H1 (cell line): Measurements from ENCODE around the gene ALDH1B1. TPM values are rescaled to one million over a fixed set of nuclear protein-coding genes. Genes with fewer than 3 reads are reported as not detected.

Source experiments
- CTCF ChIA-PET: fragments of 300-600 bp; sonication (Branson Sonifier 250); formaldehyde crosslinking; loops from one replicate; lab custom pipeline; 2021; ENCODE audit not compliant: partially characterized antibody; lab: Charles Lee
- POLR2A ChIA-PET: fragments of 300-600 bp; sonication (Branson Sonifier 250); formaldehyde crosslinking; loops from one replicate; lab custom pipeline; 2021; ENCODE audit warnings: inconsistent platforms; ENCODE audit not compliant: partially characterized antibody; lab: Charles Lee
- DNase-seq, 2 experiments: peaks; one replicate each; pipeline versions ENCODE4 v3.0.0 to v3.0.0-alpha.2; 2010 to 2022; ENCODE audit warnings: low spot score in 2 of 2, low read depth in 1 of 2, mixed read lengths in 1 of 2
- FAIRE-seq: peaks from 2 replicates; lab custom pipeline; 2011; peaks lifted over from hg19 to GRCh38; lab: Jason Lieb, UNC
- H2AFZ ChIP-seq: 2 replicates; pipeline ENCODE4 v1.8.1; 2012; ENCODE audit warnings: low read length, inconsistent platforms
- H2AK5ac ChIP-seq: 2 replicates; pipeline ENCODE4 v1.6.1; 2013; ENCODE audit warnings: low read depth, low read length
- H2BK120ac ChIP-seq: replicated peaks from 2 replicates; pipeline ENCODE3; 2013; ENCODE audit warnings: low read depth, low read length, inconsistent platforms
- H2BK12ac ChIP-seq: 2 replicates; pipeline ENCODE4 v1.6.1; 2013; ENCODE audit warnings: low read depth, low read length
- H2BK15ac ChIP-seq: 2 replicates; pipeline ENCODE4 v1.6.1; 2013; ENCODE audit warnings: low read length
- H2BK20ac ChIP-seq: 2 replicates; pipeline ENCODE4 v1.6.1; 2013; ENCODE audit warnings: low read length
- H2BK5ac ChIP-seq: 2 replicates; pipeline ENCODE4 v1.6.1; 2013; ENCODE audit warnings: low read depth, low read length
- H3K14ac ChIP-seq: 2 replicates; pipeline ENCODE4 v1.6.1; 2013; ENCODE audit warnings: inconsistent platforms; ENCODE audit not compliant: insufficient read length
- H3K18ac ChIP-seq: 2 replicates; pipeline ENCODE4 v1.6.1; 2013; ENCODE audit warnings: low read length; ENCODE audit errors: extremely low read depth
- H3K23ac ChIP-seq: 2 replicates; pipeline ENCODE4 v1.6.1; 2013; ENCODE audit warnings: inconsistent platforms; ENCODE audit not compliant: insufficient read length
- H3K23me2 ChIP-seq: 2 replicates; pipeline ENCODE4 v1.6.1; 2013; ENCODE audit warnings: low read depth, low read length
- H3K27ac ChIP-seq: 2 replicates; pipeline ENCODE4 v1.6.1; 2011; ENCODE audit warnings: low read depth, low read length, inconsistent platforms
- H3K27me3 ChIP-seq, 4 experiments: replicated peaks in 1 of 4; 1 replicate in 1 of 4; 2 replicates in 3 of 4; pipeline versions ENCODE4 v1.6.1 to v1.8.1; 2011 to 2013; ENCODE audit warnings: low read length in 3 of 4, mild to moderate bottlenecking in 3 of 4, inconsistent platforms in 2 of 4, mixed read lengths in 2 of 4, moderate library complexity in 1 of 4; ENCODE audit not compliant: control insufficient read depth in 3 of 4, insufficient read depth in 3 of 4; ENCODE audit errors: extremely low read depth in 1 of 4
- H3K36me3 ChIP-seq, 4 experiments: 2 replicates each; pipeline versions ENCODE4 v1.6.1 to v1.8.1; 2011 to 2013; ENCODE audit warnings: mild to moderate bottlenecking in 4 of 4, low read length in 3 of 4, moderate library complexity in 2 of 4, control low read depth in 1 of 4, inconsistent platforms in 1 of 4; ENCODE audit not compliant: insufficient read depth in 4 of 4, control insufficient read depth in 2 of 4
- H3K4ac ChIP-seq: replicated peaks from 2 replicates; pipeline ENCODE3; 2013; ENCODE audit warnings: low read length, low read depth, mixed read lengths, inconsistent platforms; ENCODE audit not compliant: insufficient read length
- H3K4me1 ChIP-seq, 4 experiments: replicated peaks in 1 of 4; 1 replicate in 1 of 4; 2 replicates in 3 of 4; pipeline versions ENCODE4 v1.6.1 to v1.8.1; 2011 to 2013; ENCODE audit warnings: low read length in 3 of 4, inconsistent platforms in 2 of 4, mixed read lengths in 1 of 4; ENCODE audit not compliant: insufficient read depth in 4 of 4, control insufficient read depth in 3 of 4
- H3K4me2 ChIP-seq, 2 experiments: 2 replicates each; pipeline versions ENCODE4 v1.6.1 to v1.8.1; 2011 to 2013; ENCODE audit warnings: low read depth in 2 of 2, low read length in 2 of 2, control low read depth in 1 of 2, inconsistent platforms in 1 of 2, mild to moderate bottlenecking in 1 of 2; ENCODE audit not compliant: insufficient read depth in 1 of 2
- H3K4me3 ChIP-seq, 4 experiments: fragments of 200-600, 300-600 bp in 1 of 4; sonication (generic), shearing (Covaris generic), sonication (Bioruptor Twin) in 1 of 4; 2 replicates each; pipeline versions ENCODE4 v1.5.1 to v1.8.1; 2011 to 2016; ENCODE audit warnings: low read length in 4 of 4, low read depth in 3 of 4, control low read depth in 2 of 4, inconsistent platforms in 2 of 4, mild to moderate bottlenecking in 2 of 4, mixed read lengths in 1 of 4, moderate library complexity in 1 of 4; ENCODE audit not compliant: insufficient read depth in 2 of 4; ENCODE audit errors: extremely low read depth in 1 of 4
- H3K56ac ChIP-seq: replicated peaks from 2 replicates; pipeline ENCODE3; 2013; ENCODE audit warnings: low read depth, mild to moderate bottlenecking, mixed read lengths, low read length, inconsistent platforms; ENCODE audit not compliant: insufficient read length
- H3K79me1 ChIP-seq: 2 replicates; pipeline ENCODE4 v1.6.1; 2013; ENCODE audit warnings: low read depth, low read length, control low read depth
- H3K79me2 ChIP-seq, 2 experiments: 2 replicates each; pipeline versions ENCODE4 v1.6.1 to v1.8.1; 2012 to 2013; ENCODE audit warnings: low read length in 2 of 2, mild to moderate bottlenecking in 2 of 2, inconsistent platforms in 1 of 2; ENCODE audit not compliant: insufficient read depth in 2 of 2, control insufficient read depth in 1 of 2
- H3K9ac ChIP-seq, 4 experiments: replicated peaks in 1 of 4; 1 replicate in 1 of 4; 2 replicates in 3 of 4; pipeline versions ENCODE4 v1.6.1 to v1.8.1; 2011 to 2013; ENCODE audit warnings: low read depth in 3 of 4, low read length in 3 of 4, control low read depth in 2 of 4, mild to moderate bottlenecking in 2 of 4, moderate library complexity in 2 of 4, inconsistent platforms in 1 of 4; ENCODE audit errors: extremely low read depth in 1 of 4
- H3K9me3 ChIP-seq, 2 experiments: 2 replicates each; pipeline versions ENCODE4 v1.6.1 to v1.8.1; 2012 to 2013; ENCODE audit warnings: mild to moderate bottlenecking in 2 of 2, moderate library complexity in 2 of 2, control low read depth in 1 of 2, inconsistent platforms in 1 of 2, low read depth in 1 of 2, low read length in 1 of 2, mixed read lengths in 1 of 2; ENCODE audit not compliant: insufficient read depth in 2 of 2
- H4K20me1 ChIP-seq, 2 experiments: replicated peaks in 1 of 2; 2 replicates each; pipeline versions ENCODE3 to v1.8.1; 2011 to 2013; ENCODE audit warnings: inconsistent platforms in 2 of 2, low read length in 2 of 2, mild to moderate bottlenecking in 1 of 2; ENCODE audit not compliant: insufficient read depth in 2 of 2, control insufficient read depth in 1 of 2
- H4K5ac ChIP-seq: 2 replicates; pipeline ENCODE4 v1.6.1; 2013; ENCODE audit warnings: low read length, low read depth, mixed read lengths, inconsistent platforms; ENCODE audit not compliant: insufficient read length
- H4K8ac ChIP-seq: 2 replicates; pipeline ENCODE4 v1.8.0; 2013; ENCODE audit warnings: mild to moderate bottlenecking, moderate library complexity, low read length, inconsistent platforms; ENCODE audit not compliant: insufficient read depth; ENCODE audit errors: extremely low read depth
- H4K91ac ChIP-seq: replicated peaks from 2 replicates; pipeline ENCODE3; 2013; ENCODE audit warnings: low read length, mixed read lengths, inconsistent platforms; ENCODE audit not compliant: insufficient read length
- CHD1 ChIP-seq: IDR thresholded peaks from 2 replicates; pipeline ENCODE4 v1.6.1; 2012; ENCODE audit warnings: low read depth, low read length, improper control_type of control experiment
- CTBP2 ChIP-seq: IDR thresholded peaks from 2 replicates; pipeline ENCODE4 v1.7.0; 2011; ENCODE audit warnings: borderline replicate concordance, mild to moderate bottlenecking, moderate library complexity, mixed read lengths, low read length; ENCODE audit not compliant: insufficient read depth, insufficient read length
- CTCF ChIP-seq, 3 experiments: IDR thresholded peaks; 1 replicate in 2 of 3; 2 replicates in 1 of 3; pipeline versions ENCODE4 v1.5.1 to v1.6.1; 2011; ENCODE audit warnings: low read length in 3 of 3, mild to moderate bottlenecking in 3 of 3, inconsistent platforms in 2 of 3, low read depth in 1 of 3, moderate library complexity in 1 of 3; ENCODE audit not compliant: insufficient read depth in 1 of 3; ENCODE audit errors: control extremely low read depth in 1 of 3
- EGR1 ChIP-seq: IDR thresholded peaks from 2 replicates; pipeline ENCODE4 v1.6.1; 2011; ENCODE audit warnings: low read depth, low read length, borderline replicate concordance
- JUND ChIP-seq: IDR thresholded peaks from 2 replicates; pipeline ENCODE4 v1.6.1; 2011; ENCODE audit warnings: mild to moderate bottlenecking, improper control_type of control experiment, low read length
- SP1 ChIP-seq: IDR thresholded peaks from 2 replicates; pipeline ENCODE4 v1.6.1; 2011; ENCODE audit warnings: low read depth, low read length
- TBP ChIP-seq: IDR thresholded peaks from 2 replicates; pipeline ENCODE4 v1.6.1; 2011; ENCODE audit warnings: low read depth, low read length, improper control_type of control experiment
- ZNF274 ChIP-seq: IDR thresholded peaks from 2 replicates; pipeline ENCODE4 v1.7.0; 2012; ENCODE audit warnings: low read length, borderline replicate concordance; ENCODE audit errors: extremely low read depth
- WGBS, 2 experiments: shearing (Covaris generic) in 1 of 2; methylation state at CpG; one replicate each; pipeline versions ENCODE4 v1.1.6 to v1.1.7; 2013 to 2015; ENCODE audit warnings: low lambda C conversion rate in 2 of 2, mixed read lengths in 2 of 2, inconsistent platforms in 1 of 2, low coverage in 1 of 2, missing lambda C conversion rate in 1 of 2; ENCODE audit not compliant: insufficient replicate concordance in 2 of 2, insufficient coverage in 1 of 2, insufficient read length in 1 of 2; ENCODE audit errors: extremely low coverage in 1 of 2, missing lambda C conversion rate in 1 of 2; 5-methylcytosine and 5-hydroxymethylcytosine counted together
- polyA plus RNA-seq, 7 experiments: library from polyadenylated mRNA; depleted of rRNA in 3 of 7; stranded (reverse) in 5 of 7; unstranded in 2 of 7; fragments of >200 nt in 5 of 7; fragments of 200-250 nt in 2 of 7; gene quantifications; 1 replicate in 5 of 7; 2 replicates in 1 of 7; 4 replicates in 1 of 7; pipeline versions ENCODE4 v1.2.1 to v1.2.3, GENCODE V29; 2011 to 2013; ENCODE audit warnings: missing spikeins in 2 of 7, mixed read lengths in 2 of 7
- total RNA-seq: library from RNA; stranded (reverse); fragmentation: NEBNext Ultra II Directional; extraction: Animal tissue kit (Norgen Biotek cat#: 25700); gene quantifications from 2 replicates; pipeline ENCODE4 v1.2.1, GENCODE V29; 2021

The ALDH1B1 gene
- total and polyA plus RNA-seq, 2 of the 8 experiments (the other 6 are each of a cell fraction or from before 2014, with no cell fraction given) = 41.6 to 78.7 TPM

DNA sequence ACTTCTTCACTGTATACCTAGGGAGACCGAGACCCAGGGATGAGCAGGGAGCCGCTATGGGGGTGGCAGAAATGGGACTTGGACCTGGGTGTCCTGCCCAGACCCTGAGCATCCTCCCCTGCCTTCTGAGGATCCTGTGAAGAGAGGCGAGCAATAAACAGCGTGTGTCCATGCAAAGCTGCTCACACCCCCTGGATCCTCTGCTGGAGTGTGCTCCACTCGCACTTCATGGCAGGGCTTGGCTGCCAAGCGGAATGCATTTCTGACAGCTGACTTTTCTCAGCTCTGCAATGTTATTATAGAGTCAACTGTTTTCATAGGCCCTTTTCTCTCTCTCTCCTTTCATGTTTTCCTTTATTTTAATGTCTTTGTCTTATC is 31.0 kb upstream of the ALDH1B1 start:
- Histone ChIP-seq H3K18ac (no peak overlapping the region), H2AK5ac (no peak overlapping the region), H3K9ac (no peak overlapping the region), H3K36me3 (no peaks in the 10 kb centered on the region), H3K9me3 (no peaks in the 10 kb centered on the region), H3K27me3 (peaks cover 0 to 8% (median 0%) of the 10 kb centered on the region in 4 experiments; a peak in 1 of 7 replicates), H3K56ac (no peak overlapping the region), H2BK120ac (no peak overlapping the region), H3K23ac (no peak overlapping the region), H2BK5ac (no peak overlapping the region), H3K23me2 (no peaks in the 10 kb centered on the region), H4K91ac (no peak overlapping the region), H2BK15ac (no peak overlapping the region), H3K27ac (no peak overlapping the region), H4K8ac (no peak overlapping the region), H3K79me2 (no peaks in the 10 kb centered on the region), H3K79me1 (no peaks in the 10 kb centered on the region), H3K4ac (no peak overlapping the region), H4K5ac (no peak overlapping the region), H3K14ac (no peak overlapping the region), H2BK12ac (no peak overlapping the region), H3K4me2 (no peak overlapping the region; a peak in 1 of 4 replicates), H2BK20ac (no peak overlapping the region), H4K20me1 (no peaks in the 10 kb centered on the region), H3K4me1 (peaks cover 0 to 4% (median 0%) of the 10 kb centered on the region in 4 experiments; a peak in 1 of 7 replicates), H3K4me3 (no peak overlapping the region), H2AFZ (no peak overlapping the region)
- FAIRE-seq (no peak), DNase-seq (no peak)
- ChIA-PET POLR2A (interaction anchor here (0.9 kb wide), 1 partner anchor 18 kb away, joined by 3 read pairs; no protein-coding TSS in a partner anchor), CTCF (interaction anchor here (0.6 to 4.1 kb wide), 13 partner anchors 9 to 459 kb away, joined by 3 to 26 read pairs (median 4); no protein-coding TSS in a partner anchor)
- TF ChIP-seq CTCF (IDR thresholded peaks at IDR 0.05; ENCODE audit: control extremely low read depth in 1 of 3, insufficient read depth in 1 of 3, low read depth in 1 of 3, low read length in 3 of 3) (no peak), SP1 (no peak), CTBP2 (no peak), ZNF274 (no peak), JUND (no peak), TBP (no peak), CHD1 (no peak), EGR1 (no peak)
- 85% methylated on average over 6 of the region's 6 CpGs; no CpG with 5 or more reads in 1 of the 2 experiments for WGBS, 2 experiments
